ENCODE results near the gene PLA2G7. TPM values are rescaled to one million over a fixed set of nuclear protein-coding genes. Genes with fewer than 3 reads are reported as not detected.

PLA2G7 gene
- total and polyA plus RNA-seq, 2 of the 8 experiments (the other 6 are each of a cell fraction or from before 2014, with no cell fraction given), result 1.5 to 2.2 TPM

DNA sequence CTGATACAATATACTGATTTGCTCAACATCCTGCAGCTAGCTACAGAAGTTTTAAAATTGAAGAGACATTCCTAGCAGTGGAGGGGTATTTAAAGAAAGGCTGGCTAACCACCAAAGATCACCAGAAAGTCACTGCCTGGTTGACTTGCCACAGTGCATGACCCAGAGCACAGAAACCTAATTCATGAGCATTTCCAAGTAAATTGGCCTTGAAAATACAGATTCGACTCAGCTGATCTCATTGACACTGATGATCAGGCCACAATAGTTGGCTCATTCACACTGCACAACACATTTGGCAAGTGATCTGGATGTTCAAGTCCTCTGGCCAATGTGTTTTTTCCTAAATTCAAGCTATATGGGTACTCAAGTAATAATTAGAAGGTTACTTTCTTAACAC, 60.8 kb downstream of the PLA2G7 start (continued):
- TF ChIP-seq USF2 (IDR thresholded peaks at IDR 0.05; ENCODE audit: low read length), result no peak
- no peak for TF ChIP-seq SIX5 (IDR thresholded peaks at IDR 0.05; ENCODE audit: low read depth, low read length)
- TF ChIP-seq SP2 (IDR thresholded peaks at IDR 0.05; ENCODE audit: low read length), result no peak

Measured in H1 (cell line).